Measurements from ENCODE around the gene ALDOA.
"Not testable (repeated sequence)": the region's sequence is repeated elsewhere in the genome, so short reads cannot be mapped to it uniquely, and the experiment has no call there.

Gene ALDOA

DNA sequence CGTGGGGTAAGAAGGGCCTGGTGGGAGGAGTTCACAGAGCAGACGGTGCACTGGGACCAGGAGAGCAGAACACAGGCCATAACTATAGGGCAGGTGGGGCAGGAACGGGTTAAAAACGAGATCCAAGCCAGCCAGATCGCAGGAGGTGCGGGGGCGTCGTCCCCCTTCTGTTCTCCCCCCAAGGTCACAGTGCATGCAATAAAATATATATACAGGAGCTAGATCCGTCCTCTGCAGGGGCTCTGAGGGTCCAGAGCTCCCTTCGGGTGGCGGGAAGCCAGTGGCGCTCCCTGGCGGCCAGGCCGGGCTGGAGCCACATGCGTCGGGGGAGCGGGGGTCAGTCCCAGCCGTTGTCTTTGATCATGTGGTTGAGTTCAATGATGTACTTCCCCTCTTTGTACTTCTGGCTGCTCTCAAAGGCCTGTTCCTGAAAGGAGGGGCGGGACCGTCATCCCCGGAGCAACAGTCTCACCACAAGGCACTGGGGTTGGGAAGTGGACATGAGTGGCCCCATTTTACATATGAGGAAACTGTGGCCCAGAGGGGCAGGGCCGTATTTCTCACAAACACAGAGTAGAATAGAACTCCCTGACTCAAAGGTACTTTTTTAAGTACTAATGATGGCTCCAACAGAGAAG is 26.9 kb downstream of the ALDOA start:
- peak; percentile 34 to 66 (median 51) for DNase-seq

DNA sequence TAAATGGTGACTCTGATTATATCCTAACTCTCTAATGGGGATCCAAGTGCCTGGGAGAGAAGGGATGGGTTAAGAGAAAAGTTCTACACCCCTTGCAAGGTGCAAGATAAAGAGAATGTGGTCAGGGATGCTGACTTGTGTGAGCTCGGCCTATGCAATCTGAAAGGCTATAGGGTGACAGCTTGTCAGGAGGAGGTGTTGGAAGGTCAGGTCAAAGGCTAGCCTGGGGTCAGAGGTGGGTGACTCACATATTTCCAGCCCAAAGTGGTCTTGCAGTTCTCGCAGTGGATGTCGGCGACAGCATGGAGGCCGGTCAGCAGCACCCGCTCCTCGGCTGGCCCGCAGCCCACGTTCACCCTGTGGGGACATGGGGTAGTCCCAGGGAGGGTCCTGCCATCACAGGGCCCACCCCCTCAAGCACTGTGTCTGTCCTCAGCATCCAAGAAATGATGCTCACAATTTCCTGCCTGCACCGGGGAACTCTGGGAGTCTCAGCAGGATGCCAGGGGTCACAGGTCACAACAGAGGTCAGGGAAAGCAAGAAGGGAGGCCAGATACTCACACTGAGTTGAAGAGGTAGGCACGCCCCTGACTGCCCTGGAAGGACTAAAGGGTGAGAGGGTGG is 29.1 kb downstream of the ALDOA start:
- DNase-seq: no peak

DNA sequence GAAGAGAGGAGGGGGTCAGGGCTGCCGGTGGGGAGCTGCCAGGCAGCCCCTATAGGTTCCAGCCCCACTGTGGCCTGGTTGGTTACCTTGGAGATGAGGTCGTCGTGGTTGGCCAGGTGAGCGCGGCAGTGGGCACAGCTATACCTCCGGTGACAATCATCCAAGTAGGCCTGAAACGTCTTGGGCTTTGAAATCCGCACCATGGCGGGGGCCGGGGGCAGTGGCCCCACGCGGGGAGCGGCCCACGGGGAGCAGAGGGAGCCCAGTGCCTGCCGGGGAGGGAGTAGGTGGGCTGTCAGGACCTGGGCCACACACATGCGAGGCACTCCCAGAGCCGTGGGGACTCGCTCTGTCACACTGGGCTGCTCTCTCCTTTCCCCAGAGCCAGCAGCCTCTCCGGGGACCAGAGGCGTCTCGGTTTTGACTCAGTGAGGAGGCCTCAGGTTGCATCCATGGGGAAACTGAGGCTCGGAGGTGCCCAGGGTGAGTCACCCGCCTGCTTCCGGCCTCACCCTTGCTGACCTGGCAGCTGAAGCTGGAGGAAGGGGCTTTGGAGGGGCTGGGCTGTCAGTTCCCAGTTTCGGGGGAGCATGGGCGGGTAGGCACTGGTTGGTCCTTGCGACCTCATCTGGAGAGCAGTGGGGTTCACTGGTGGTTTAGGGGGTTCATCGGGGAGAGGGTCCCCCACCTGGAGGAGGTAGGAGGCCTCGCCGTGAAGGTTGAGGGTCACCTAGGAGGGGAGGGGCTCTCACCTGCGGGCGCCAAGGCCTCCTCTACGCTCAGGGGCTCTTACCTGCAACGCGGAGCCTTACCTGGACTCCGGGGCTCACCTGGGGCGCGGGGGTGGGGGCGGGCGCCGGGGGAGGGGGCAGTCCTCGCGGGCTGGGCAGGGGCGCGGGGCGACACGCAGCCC is 29.9 kb downstream of the ALDOA start:
- DNase-seq: peak; percentile 12 to 52 (median 28)

DNA sequence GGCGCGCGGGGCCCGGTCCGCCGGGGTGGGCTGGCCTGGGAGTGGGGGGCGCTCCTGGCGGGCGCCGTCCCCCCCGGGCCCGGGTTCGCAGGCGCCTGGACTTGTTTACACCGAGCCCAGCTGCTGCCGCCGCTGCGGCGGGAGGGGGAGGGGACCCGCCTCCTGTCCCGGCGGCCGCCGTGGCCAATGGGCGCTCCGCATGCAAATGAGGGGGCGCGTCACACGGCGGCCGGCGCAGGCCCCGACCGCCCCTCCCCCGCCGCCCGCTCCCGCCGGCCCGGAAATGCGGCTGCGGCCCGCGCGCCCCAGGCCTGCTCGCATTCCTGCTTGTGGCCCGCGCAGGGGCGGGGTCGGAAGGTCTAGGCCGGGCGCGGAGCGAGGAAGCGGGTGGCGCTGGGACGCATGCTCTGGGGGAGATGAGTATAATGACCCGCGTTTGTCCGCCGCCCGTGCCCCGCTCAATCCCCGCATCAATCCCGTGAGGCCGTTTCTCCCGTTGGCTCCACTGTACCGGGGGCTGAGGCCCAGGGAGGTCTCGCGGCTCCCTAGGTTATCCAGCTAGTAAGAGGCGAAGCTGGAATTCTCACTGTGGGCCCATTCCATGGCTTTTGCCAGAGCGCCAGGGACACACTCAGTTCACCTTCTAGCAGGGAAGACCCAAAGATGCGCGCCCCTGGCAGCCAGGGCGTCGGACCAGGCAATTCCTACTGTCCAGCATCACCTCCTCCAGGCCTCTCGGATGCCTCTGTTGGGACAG is 30.7 kb downstream of the ALDOA start, which contains the start of gene YPEL3:
Gene YPEL3 (minus strand): TSS at position 109 of the 757 bp plus-strand sequence. CDS start 731 bp downstream, outside the sequence.
- DNase-seq: peak; percentile 74 to 87 (median 84)

DNA sequence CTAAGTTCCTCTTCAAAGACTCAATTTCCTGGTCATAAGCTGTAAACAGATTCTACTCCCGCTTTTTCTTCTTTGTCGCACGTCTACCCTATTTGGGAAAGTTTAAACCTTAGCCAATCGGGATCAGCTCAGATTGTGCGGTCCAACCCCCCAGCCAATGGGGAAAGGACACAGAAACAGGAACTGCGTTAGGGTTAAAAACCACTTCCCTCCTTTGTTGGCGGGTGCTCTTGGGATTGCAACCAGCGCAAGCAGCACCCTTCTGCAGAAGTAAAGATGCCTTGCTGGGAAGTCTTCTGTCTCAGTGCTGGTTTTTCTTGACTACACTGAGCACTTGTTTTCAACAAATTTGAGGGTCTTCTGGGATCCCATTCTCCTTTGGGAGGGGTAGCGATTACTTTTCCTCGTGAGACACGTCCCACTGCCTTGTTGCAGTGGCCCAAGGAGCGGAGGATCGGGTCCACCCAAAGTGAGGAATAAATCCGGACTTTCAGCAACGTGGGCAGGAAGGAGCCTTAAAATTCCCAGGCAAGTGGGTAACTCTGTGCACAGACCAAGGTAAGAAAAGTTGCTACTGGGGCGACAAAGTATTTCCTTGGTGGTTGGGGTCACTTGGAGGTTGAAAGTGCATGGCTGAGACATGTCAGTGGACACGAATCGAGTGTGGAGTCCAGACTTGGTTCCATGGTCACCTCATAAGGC is 31.5 kb downstream of the ALDOA start:
- peak in 3 of 6 experiments; percentile 25 to 66 (median 38) for DNase-seq

DNA sequence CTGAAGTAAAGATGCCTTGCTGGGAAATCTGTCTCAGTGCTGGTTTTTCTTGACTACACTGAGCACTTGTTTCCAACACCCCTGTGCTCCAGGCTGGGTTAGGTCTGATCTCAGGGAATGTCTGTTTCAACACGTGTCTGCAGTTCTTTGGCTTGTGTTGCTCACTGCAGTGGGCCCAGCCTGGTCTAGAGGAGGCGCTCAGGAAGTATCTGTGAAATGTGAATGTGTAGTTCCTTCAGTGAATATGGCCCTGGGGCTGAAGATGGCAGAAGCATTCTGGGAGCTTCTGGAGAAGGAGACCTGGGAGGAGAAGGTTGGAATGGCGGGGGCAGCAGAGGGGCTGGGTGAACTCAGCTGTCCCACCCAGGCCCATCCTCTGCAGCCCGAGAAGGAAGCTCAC is 38.5 kb downstream of the ALDOA start:
- no peak for DNase-seq

DNA sequence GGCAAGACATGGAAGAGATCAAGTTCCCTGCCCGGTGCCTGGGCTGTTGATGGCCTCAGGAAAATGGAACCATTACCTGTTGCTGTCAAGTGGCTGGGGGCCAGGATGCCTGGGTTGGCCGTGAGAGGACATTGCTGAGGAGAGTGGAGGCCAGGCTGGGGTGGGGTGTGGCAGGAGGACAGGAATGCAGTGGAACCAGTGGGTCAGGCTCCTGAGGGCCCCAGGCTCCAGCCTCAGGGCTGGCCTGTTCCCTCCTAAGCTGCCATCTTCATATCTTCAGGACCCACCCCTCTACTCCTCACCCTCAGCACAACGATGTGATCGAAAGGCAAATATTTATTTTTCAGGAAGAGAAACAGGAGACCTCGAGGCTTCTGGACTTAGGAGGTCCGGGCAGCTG is 38.9 kb downstream of the ALDOA start:
- DNase-seq: no peak

DNA sequence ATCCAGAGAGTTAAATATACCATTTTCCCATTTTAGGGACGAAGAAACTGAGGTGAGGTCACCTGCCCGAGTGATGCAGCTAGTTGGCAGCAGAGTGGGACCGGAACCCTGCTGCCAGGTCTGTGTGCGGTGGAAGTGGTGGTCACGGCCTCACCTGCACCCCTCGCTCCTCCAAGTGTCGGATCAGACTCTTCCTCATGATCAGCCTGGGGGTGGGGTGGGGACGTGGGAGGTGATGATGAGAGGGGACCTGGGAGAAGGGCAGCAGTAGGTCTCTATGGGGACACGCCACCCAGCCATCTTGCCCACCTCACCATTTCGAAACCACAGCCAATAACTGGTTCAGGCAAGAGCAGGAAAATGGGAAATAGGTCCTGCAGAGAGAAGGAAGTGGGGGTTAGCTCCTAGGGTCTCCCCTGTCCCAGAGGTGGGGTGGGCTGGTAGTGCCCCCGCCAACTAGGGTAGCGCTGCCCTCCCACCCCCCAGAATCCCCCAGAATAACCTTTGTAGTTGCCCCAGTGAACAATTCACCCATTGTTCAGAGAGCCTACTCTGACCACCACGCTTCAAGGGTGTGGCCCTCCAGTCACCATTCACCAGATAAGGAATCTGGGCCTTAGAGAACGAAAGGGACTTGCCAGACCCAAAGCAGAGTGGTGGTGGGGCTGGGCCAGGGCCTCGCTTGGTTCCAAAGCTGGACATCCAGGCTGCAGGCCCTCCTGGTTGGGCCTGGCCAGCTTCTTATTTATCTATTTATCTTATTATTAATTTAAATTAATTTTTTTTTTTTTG is 42.7 kb downstream of the ALDOA start:
- DNase-seq: no peak

DNA sequence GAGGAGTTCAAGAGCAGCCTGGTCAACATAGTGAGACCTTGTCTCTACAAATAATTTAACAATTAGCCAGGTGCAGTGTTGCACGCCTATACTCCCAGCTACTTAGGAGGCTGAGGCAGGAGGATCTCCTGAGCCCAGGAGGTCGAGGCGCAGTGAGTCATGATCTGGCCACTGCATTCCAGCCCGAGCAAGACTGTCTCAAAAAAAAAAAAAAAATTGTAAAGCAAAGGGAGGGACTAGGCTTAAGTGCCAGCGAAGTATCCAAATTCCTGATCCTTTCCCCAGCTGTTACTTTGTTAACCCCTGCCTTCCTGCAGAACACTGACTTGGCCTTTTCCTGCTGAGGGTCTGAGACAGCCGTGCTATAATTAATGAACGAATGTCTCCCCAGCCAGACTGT is 45.1 kb downstream of the ALDOA start:
- DNase-seq: no peak

DNA sequence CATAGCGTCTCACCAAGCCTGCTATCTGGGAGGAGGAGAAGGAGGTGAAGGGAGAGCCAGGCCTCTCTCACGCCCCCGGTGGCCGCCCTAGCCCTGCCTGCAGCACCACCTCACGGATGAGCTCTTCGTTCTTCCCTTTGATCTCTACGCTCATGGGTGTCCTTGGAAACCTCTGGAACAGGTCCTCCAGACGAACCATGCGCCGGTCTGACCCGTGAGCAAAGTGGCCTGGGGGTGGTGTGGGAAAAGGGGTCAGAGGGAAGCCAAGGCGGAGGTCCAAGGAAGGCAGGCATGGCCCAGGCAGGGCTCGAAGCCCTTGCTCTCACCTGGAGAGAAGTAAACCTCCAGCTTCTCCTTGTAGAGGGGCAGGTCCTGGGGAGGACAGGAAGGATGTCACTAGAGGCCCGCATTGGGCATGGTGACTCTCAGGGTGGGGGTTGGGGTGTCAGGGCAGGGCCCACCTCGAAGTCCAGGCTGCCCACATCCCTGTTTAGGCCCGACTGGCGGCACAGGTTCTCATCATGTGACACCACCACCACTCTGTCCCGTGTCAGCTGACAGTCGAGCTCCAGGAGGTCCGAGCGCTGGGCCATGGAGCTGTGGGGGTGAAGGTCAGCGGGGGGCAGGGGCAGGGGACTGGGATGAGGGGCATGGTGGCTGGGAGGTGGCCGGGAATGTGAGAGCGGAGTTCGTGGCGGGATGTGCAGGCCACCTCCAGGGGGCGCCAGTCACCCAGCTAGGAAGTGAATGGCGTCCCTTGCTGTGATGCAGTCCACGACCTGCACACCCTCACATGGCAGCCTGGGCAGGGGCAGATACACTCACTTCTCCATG is 46.9 kb downstream of the ALDOA start:
- peak in 5 of 6 experiments; percentile 16 to 47 (median 24) for DNase-seq

DNA sequence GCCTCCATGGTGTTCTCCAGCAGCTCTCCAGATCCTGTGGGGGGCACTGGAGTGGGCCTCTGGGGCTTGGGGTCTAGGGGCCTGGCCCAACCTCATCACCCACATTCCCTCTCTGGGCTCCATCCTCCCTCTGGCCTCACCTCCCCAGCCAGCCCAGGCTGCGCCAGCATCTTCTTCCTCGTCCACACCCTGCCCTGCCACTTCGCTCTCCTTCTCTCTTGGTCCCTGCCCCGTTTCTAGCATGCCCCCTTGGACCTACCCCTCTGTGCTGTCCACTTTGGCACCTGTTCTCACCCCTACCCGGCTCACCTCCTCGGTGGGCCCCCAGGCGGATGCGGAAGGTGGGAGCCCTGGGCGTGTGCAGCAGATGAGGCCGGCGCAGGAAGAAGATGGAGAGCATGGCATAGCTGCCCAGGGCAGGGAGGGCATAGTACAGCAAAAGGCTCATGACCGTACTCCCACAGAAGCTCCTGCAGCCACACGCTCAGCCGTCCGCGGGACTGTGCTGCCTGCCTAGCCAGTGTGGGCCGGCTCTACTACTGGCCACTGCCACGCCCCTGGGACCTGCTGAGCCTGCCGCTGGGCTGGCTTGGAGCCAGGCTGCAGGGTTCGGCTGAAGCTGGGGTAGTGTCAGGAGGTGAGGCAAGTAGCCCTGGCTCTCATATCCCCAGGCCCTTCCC is 47.6 kb downstream of the ALDOA start, which contains the start of gene GDPD3:
Gene GDPD3 (minus strand): TSS at position 507 of the 680 bp plus-strand sequence. CDS start 59 bp downstream, at position 448.
- no peak for DNase-seq

DNA sequence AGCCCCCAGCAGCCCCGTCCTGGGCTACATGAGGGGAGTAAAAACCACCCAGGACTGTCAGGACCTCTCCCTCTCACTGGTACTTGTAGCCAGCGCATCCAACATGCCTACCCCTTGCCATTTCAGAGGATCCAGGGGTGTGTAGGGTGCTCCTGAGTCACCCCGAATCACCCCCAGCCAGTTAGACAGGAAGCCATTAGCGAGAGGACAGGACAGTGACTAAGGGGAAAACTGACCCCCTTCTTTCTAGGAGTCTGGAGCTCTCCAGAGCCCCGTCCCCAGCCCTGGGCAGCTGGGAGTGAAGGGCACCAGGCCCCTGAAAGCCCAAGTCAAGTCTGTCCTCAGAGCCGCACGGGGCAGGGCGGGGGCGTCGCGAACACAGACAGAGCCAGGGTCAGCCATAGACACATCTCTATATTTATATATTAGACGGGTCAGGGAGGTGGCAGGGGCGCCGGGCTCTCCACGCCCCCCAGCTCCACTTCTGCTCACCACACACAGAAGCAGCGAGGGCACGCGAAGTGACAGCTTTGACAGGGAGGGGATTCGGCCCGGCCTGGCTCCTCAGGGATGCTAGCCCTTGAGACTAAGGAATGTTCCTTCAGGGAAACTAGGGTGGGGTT is 48.3 kb downstream of the ALDOA start:
- DNase-seq: no peak

DNA sequence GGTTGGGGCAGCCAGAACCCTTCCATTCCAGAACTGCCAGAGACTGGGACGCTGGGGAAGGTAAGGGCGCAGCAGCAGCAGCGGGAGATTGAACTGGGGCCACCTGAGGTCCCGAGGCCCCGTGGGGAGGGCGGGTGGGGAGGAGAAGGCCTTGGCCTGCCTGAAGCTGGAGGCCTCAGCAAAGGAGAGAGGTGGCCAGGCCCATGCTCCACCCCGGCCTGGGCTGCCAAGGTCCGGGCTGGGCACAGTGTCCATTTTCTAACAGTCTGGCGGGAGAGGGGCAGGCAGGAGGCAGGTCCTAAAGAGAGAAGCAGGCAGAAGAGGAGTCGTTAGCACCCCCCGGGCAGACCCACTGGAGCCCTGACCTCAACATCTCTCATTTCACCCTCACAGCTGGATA is 48.9 kb downstream of the ALDOA start:
- no peak for DNase-seq

DNA sequence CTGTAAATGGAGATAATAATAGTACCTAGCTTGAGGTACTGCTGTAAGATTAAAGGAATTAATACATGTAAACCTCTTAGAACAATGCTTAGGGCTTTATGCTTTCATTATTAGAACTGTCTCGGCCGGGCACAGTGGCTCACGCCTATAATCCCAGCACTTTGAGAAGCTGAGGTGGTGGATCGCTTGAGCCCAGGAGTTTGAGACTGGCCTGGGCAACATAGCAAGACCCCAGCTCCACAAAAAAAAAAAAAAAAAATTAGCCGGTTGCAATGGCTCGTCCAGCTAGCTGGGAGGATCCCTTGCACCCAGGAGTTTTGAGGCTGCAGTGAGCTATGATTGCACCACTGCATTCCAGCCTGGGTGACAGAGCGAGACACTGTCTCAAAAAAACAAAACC is 49.3 kb downstream of the ALDOA start:
- not testable (repeated sequence) for DNase-seq

DNA sequence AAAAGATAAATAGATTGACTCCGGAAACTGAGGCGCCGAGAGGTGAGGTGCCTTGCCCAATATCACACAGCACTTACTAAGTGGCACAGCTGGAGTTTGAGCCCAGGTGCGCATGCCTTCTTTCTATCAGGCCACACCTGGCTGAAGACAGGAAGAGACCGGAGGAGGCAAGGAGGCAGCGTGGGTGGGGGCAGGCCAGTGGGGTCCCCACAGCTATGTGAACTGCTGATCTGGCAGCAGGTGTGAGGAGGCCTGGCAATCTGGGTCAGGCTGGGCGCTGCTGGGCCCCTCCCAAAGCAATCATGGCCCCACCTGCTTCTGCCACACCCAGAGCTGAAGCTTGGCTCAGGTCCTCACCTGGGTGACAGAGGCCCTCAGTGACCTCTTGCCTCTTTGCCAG is 49.7 kb downstream of the ALDOA start:
- DNase-seq: peak in 1 of 6 experiments; percentile 6

DNA sequence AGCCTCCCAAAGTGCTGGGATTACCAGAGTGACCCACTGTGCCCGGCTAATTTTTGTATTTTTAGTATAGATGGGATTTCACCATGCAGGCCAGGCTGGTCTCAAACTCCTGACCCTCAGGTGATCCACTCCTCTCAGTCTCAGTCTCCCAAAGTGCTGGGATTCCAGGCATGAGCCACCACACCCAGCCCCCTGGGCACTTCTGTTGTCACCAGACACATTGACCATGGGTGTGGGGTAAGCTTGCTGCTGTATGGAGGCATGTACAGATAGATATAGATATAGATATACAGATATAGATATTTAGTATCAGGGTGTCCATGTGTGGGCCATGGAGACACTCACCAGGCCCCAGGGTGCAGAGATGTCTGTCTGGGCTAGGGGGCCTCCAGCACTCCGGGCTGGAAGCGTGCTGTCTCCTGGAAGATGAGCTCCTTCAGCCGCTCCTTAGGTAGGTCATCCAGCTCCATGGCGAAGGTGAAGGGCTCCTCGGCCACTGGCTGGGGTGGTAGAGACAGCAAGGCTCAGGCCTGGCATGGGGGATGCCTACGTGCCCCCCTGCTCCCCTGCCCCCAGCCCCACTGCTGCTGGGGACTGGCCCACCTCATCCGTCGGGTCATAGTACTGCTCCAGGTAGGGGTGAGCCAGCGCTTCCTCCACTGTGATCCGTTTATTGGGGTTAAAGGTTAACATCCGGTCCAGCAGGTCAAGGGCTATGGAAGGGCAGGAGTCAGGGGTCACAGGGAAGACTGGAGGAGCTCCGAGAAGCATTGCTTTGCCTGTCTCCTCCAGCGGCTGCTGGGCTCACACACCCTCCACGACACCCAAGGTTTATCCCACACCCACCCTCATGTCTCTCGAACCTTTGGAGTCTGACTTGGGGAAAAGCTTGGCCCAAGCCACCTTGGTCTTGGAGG is 51.0 kb downstream of the ALDOA start:
- no peak for DNase-seq

DNA sequence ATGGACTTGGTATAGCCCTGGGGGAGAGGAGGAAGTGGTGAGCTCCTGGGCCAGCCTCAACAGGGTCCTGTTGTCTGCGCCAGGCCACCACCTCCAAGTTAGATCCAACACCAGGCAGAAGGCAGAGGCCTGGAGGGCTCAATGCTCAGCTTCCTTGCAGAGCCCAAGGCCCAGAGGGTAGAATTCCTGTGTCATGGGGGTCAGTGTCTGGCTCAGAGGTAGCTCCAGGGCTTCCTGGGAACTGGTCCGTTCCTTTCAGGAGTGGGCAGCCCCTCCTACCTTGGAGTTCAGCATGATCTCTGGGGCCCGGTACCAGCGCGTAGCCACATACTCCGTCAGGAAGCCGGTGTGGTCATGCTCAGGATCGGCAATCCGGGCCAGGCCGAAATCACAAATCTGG is 52.2 kb downstream of the ALDOA start:
- no peak for DNase-seq

DNA sequence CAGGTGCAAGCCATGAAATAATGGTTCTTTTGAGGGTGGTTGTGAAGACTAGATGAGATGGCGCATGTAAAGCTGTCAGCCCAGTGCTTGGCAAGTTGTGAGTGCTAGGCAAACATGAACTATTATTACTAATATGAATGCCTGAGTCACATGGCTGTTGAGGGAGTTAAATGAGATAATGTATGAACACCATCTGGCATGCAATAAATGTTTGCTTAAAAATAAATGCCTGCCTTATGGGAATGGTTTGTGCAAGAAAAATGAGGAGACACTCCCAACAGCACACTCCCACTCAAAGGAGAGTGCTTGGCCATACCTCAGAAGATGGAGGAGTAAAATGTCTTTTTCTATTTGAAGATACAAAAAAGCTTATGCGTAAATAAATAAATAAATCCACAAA is 53.9 kb downstream of the ALDOA start:
- no peak for DNase-seq

Measured in stimulated activated naive CD4-positive, alpha-beta T cell (primary cell).